Adrenal gland (tissue), 5 donors: ENCODE results near the gene ZNF521.

Source experiments
- POLR2A ChIP-seq, 2 donors: fragments of 450-650 bp; IDR thresholded peaks; one replicate each; pipeline ENCODE4 v1.6.1; 2017; ENCODE audit warnings: antibody characterized with exemption in 2 of 2, mild to moderate bottlenecking in 2 of 2, moderate library complexity in 1 of 2
- TF ChIP-seq, protein P1 (sequence below), 6 experiments: fragments of 450-650 bp in 4 of 6; fragments of 200-600 bp in 2 of 6; sonication (generic) in 1 of 6; IDR thresholded peaks; 1 replicate in 5 of 6; 2 replicates in 1 of 6; pipeline versions ENCODE4 v1.5.1 to v1.8.0; 2016 to 2021; ENCODE audit warnings: antibody characterized with exemption in 6 of 6, mild to moderate bottlenecking in 2 of 6, moderate library complexity in 1 of 6
- donor health status: DM: no; HTN: no; CAD: no.

DNA sequence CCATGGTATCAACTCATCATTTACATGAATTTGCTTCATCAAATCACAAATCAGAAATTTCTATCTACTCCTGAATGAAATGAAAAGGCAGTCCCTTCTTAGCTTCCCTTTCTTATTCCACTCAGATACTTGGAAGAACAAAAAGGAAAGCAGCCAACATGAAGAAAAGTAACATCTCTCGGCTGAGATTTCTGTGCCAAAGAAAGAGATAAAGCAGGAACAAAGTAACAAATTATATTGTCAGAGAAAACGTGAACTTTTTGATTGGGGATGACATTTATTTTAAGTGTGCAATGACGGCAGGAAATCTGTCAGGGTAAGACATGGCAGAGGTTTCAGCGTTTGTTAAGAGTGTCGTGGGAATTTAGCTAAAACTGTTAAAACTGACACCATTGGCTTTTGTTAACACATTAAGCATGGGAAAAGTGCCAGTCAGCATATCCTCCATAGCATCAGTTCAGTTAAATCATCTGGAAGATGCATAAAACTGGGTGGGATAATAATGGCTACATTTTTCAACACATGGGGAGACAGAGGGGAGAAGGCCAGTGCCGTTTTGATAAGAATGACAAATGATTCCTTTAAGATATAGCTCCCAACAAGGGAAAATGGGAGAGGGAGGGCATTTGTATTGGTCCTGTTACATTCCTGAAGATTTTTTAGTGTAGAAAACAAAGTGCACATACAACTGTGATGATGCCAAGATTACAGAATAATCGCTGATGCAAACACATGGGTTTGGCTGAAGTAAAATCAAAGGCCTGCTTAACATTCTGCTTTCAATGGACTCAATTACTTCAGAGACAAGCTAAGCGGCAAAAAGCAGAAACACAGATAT lies 211.6 kb downstream of the ZNF521 start:
- TF ChIP-seq, protein P1, sequence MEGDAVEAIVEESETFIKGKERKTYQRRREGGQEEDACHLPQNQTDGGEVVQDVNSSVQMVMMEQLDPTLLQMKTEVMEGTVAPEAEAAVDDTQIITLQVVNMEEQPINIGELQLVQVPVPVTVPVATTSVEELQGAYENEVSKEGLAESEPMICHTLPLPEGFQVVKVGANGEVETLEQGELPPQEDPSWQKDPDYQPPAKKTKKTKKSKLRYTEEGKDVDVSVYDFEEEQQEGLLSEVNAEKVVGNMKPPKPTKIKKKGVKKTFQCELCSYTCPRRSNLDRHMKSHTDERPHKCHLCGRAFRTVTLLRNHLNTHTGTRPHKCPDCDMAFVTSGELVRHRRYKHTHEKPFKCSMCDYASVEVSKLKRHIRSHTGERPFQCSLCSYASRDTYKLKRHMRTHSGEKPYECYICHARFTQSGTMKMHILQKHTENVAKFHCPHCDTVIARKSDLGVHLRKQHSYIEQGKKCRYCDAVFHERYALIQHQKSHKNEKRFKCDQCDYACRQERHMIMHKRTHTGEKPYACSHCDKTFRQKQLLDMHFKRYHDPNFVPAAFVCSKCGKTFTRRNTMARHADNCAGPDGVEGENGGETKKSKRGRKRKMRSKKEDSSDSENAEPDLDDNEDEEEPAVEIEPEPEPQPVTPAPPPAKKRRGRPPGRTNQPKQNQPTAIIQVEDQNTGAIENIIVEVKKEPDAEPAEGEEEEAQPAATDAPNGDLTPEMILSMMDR (IDR thresholded peaks at IDR 0.05) = no peak
- TF ChIP-seq POLR2A (IDR thresholded peaks at IDR 0.05) = no peak
